GM19455 (cell line): Measurements from ENCODE around the gene WBP2.

Source experiments
- ATAC-seq: cut with Tn5 transposase; IDR thresholded peaks from one replicate; pipeline ENCODE4 v1.9.1; 2021; ENCODE audit not compliant: unreplicated experiment

WBP2 gene

GRCh38 chr17:75830164-75831031, 24.7 kb downstream of the WBP2 start:
- ATAC-seq, result no peak

GRCh38 chr17:75829747-75830146, 25.4 kb downstream of the WBP2 start:
- no peak for ATAC-seq

GRCh38 chr17:75828741-75829140, 26.4 kb downstream of the WBP2 start:
- ATAC-seq, result no peak

- no peak for ATAC-seq
Measured at GRCh38 chr17:75828076-75828400, 27.1 kb downstream of the WBP2 start.

- ATAC-seq, result no peak
Measured at GRCh38 chr17:75827308-75828075, 27.6 kb downstream of the WBP2 start.

- no peak for ATAC-seq
Measured at GRCh38 chr17:75826561-75827307, 28.4 kb downstream of the WBP2 start.

GRCh38 chr17:75825748-75826370, 29.3 kb downstream of the WBP2 start:
- no peak for ATAC-seq

- ATAC-seq, result no peak
Measured at GRCh38 chr17:75825149-75825552, 30.0 kb downstream of the WBP2 start.

- no peak for ATAC-seq
Measured at GRCh38 chr17:75824666-75825065, 30.5 kb downstream of the WBP2 start.

GRCh38 chr17:75824050-75824552, 31.0 kb downstream of the WBP2 start:
- no peak for ATAC-seq

- ATAC-seq, result no peak
Measured at GRCh38 chr17:75823257-75824041, 31.7 kb downstream of the WBP2 start.

GRCh38 chr17:75822800-75823166, 32.4 kb downstream of the WBP2 start:
- ATAC-seq, result no peak

- ATAC-seq, result no peak
Measured at GRCh38 chr17:75822119-75822799, 32.9 kb downstream of the WBP2 start.

GRCh38 chr17:75821552-75821951, 33.6 kb downstream of the WBP2 start:
- no peak for ATAC-seq

GRCh38 chr17:75820094-75821080, 34.7 kb downstream of the WBP2 start:
- ATAC-seq, result no peak

GRCh38 chr17:75819678-75820077, 35.5 kb downstream of the WBP2 start:
- no peak for ATAC-seq

GRCh38 chr17:75819116-75819515, 36.0 kb downstream of the WBP2 start:
- ATAC-seq, result no peak

GRCh38 chr17:75818326-75818885, 36.7 kb downstream of the WBP2 start:
- ATAC-seq, result no peak
